GM19240 (cell line): ENCODE measurements around the gene SPHK2.
A peak's percentile ranks its signal among the peaks of the same experiment; 100 is the strongest.
"Not testable (repeated sequence)": the region's sequence is repeated elsewhere in the genome, so short reads cannot be mapped to it uniquely, and the experiment has no call there.

ENCODE experiments used
- DNase-seq: peaks from one replicate; pipeline ENCODE4 v3.0.0; 2011; ENCODE audit warnings: low spot score; ENCODE audit not compliant: insufficient read length

The SPHK2 gene

GRCh38 chr19:48618916-48619691, at the start of gene SPHK2, which contains the start of gene RPL18:
Gene SPHK2 (plus strand): TSS chr19:48619506. CDS start chr19:48620515, 1,009 bp downstream.
Gene RPL18 (minus strand): TSS chr19:48619178. CDS start chr19:48619143, 35 bp downstream.
- DNase-seq = peak; percentile 98

GRCh38 chr19:48569814-48570213, 49.5 kb upstream of the SPHK2 start:
- no peak for DNase-seq

GRCh38 chr19:48571378-48572162, 47.7 kb upstream of the SPHK2 start:
- DNase-seq = no peak

GRCh38 chr19:48573163-48573505, 46.2 kb upstream of the SPHK2 start:
- no peak for DNase-seq

- no peak for DNase-seq
These were observed 43.2 kb upstream of the SPHK2 start for GRCh38 chr19:48575931-48576622.

- not testable (repeated sequence) for DNase-seq
These were observed 41.4 kb upstream of the SPHK2 start for GRCh38 chr19:48577908-48578307.

- DNase-seq = no peak
These were observed 40.4 kb upstream of the SPHK2 start for GRCh38 chr19:48578891-48579290.

GRCh38 chr19:48582168-48582567, 37.1 kb upstream of the SPHK2 start:
- DNase-seq = no peak

- no peak for DNase-seq
These were observed 31.9 kb upstream of the SPHK2 start for GRCh38 chr19:48587387-48587786.

- peak; percentile 81 for DNase-seq
These were observed 30.5 kb upstream of the SPHK2 start for GRCh38 chr19:48588670-48589401.

GRCh38 chr19:48591021-48591420, 28.3 kb upstream of the SPHK2 start:
- no peak for DNase-seq

- DNase-seq = no peak
These were observed 24.1 kb upstream of the SPHK2 start for GRCh38 chr19:48595171-48595570.

GRCh38 chr19:48595833-48596232, 23.5 kb upstream of the SPHK2 start:
- DNase-seq = no peak

GRCh38 chr19:48596237-48596636, 23.1 kb upstream of the SPHK2 start:
- no peak for DNase-seq

GRCh38 chr19:48596679-48597465, 22.4 kb upstream of the SPHK2 start:
- DNase-seq = no peak

- DNase-seq = no peak
These were observed 20.2 kb upstream of the SPHK2 start for GRCh38 chr19:48598996-48599700.

GRCh38 chr19:48600679-48601417, 18.5 kb upstream of the SPHK2 start:
- no peak for DNase-seq

GRCh38 chr19:48603001-48603400, 16.3 kb upstream of the SPHK2 start:
- no peak for DNase-seq

GRCh38 chr19:48603449-48603848, 15.9 kb upstream of the SPHK2 start:
- no peak for DNase-seq
